Naive thymus-derived CD4-positive, alpha-beta T cell (primary cell): Measurements from ENCODE around the gene DOCK9. TPM values are rescaled to one million over a fixed set of nuclear protein-coding genes. Genes with fewer than 3 reads are reported as not detected.

ENCODE experiments used
- ATAC-seq: fragments of 150-1000 bp; cut with Tn5 transposase; 2 replicates; pipeline ENCODE4 v1.10.0; 2021; ENCODE audit warnings: mild to moderate bottlenecking, moderate library complexity
- CTCF ChIA-PET: fragments of 350-600 bp; sonication (Branson Sonifier 250); formaldehyde crosslinking; loops from one replicate; lab custom pipeline; 2021; ENCODE audit warnings: antibody characterized with exemption; lab: Charles Lee
- POLR2A ChIA-PET: fragments of 350-600 bp; sonication (Branson Sonifier 250); formaldehyde crosslinking; loops from one replicate; lab custom pipeline; 2021; ENCODE audit warnings: antibody characterized with exemption, inconsistent platforms; lab: Charles Lee
- DNase-seq, 9 donors: peaks; one replicate each; pipeline versions ENCODE4 v3.0.0 to v3.0.0-alpha.2; 2020 to 2022; ENCODE audit warnings: mixed read lengths in 1 of 9
- H3K27ac ChIP-seq: one replicate; pipeline ENCODE4 v1.7.0; 2013; ENCODE audit warnings: mild to moderate bottlenecking, low read depth, low read length, moderate library complexity
- H3K27me3 ChIP-seq, 2 donors: one replicate each; pipeline ENCODE4 v1.7.0; 2013; ENCODE audit warnings: low read length in 2 of 2, mild to moderate bottlenecking in 2 of 2, moderate library complexity in 2 of 2; ENCODE audit not compliant: control insufficient read depth in 2 of 2, insufficient read depth in 2 of 2
- H3K36me3 ChIP-seq, 3 experiments: 1 replicate in 2 of 3; 2 replicates in 1 of 3; pipeline ENCODE4 v1.7.0; 2013; ENCODE audit warnings: low read length in 3 of 3, mild to moderate bottlenecking in 3 of 3, moderate library complexity in 1 of 3; ENCODE audit not compliant: insufficient read depth in 3 of 3, control insufficient read depth in 2 of 3
- H3K4me1 ChIP-seq, 2 donors: one replicate each; pipeline ENCODE4 v1.7.0; 2013; ENCODE audit warnings: low read length in 2 of 2, mild to moderate bottlenecking in 2 of 2, moderate library complexity in 1 of 2; ENCODE audit not compliant: control insufficient read depth in 2 of 2, insufficient read depth in 2 of 2
- H3K4me3 ChIP-seq: 2 replicates; pipeline ENCODE4 v1.7.0; 2013; ENCODE audit warnings: mild to moderate bottlenecking, low read length
- H3K9me3 ChIP-seq, 3 experiments: 1 replicate in 2 of 3; 2 replicates in 1 of 3; pipeline ENCODE4 v1.7.0; 2013; ENCODE audit warnings: low read length in 3 of 3; ENCODE audit not compliant: control insufficient read depth in 2 of 3
- H3K27ac Mint-ChIP-seq, 9 donors: one replicate each; pipeline ENCODE4 v1.8.0; 2020 to 2022; ENCODE audit warnings: mixed read lengths in 9 of 9, mild to moderate bottlenecking in 8 of 9, moderate library complexity in 5 of 9, inconsistent platforms in 2 of 9
- H3K27me3 Mint-ChIP-seq, 5 donors: one replicate each; pipeline ENCODE4 v1.8.0; 2021 to 2022; ENCODE audit warnings: mixed read lengths in 5 of 5, mild to moderate bottlenecking in 1 of 5
- H3K36me3 Mint-ChIP-seq, 5 donors: one replicate each; pipeline ENCODE4 v1.8.0; 2020 to 2022; ENCODE audit warnings: mixed read lengths in 5 of 5, mild to moderate bottlenecking in 3 of 5, inconsistent platforms in 1 of 5
- H3K4me1 Mint-ChIP-seq, 7 donors: one replicate each; pipeline ENCODE4 v1.8.0; 2020 to 2022; ENCODE audit warnings: mixed read lengths in 7 of 7, mild to moderate bottlenecking in 3 of 7, inconsistent platforms in 1 of 7
- H3K4me3 Mint-ChIP-seq, 10 donors: one replicate each; pipeline ENCODE4 v1.8.0; 2020 to 2022; ENCODE audit warnings: mild to moderate bottlenecking in 10 of 10, mixed read lengths in 10 of 10, moderate library complexity in 6 of 10, inconsistent platforms in 2 of 10
- H3K9me3 Mint-ChIP-seq, 11 donors: one replicate each; pipeline ENCODE4 v1.8.0; 2020 to 2022; ENCODE audit warnings: mixed read lengths in 11 of 11, mild to moderate bottlenecking in 4 of 11, inconsistent platforms in 1 of 11, moderate library complexity in 1 of 11
- intact Hi-C, 2 donors: fragments of 100-400 bp; cut with micrococcal nuclease; formaldehyde crosslinking; loops; one replicate each; pipeline ENCODE4 v1.15.1; 2023
- polyA plus RNA-seq, 2 donors: library from polyadenylated mRNA; unstranded; fragments of 300-500 nt; fragmentation: Illumina TruSeq; gene quantifications; one replicate each; pipeline ENCODE4 v1.2.3, GENCODE V29; 2021
- total RNA-seq, 6 experiments: library from RNA in 5 of 6; stranded (reverse) in 5 of 6; gene quantifications; 1 replicate in 5 of 6; 2 replicates in 1 of 6; pipeline ENCODE4 v1.2.3 and lab custom pipeline; 2021 to 2026

DOCK9 gene
- total and polyA plus RNA-seq, 7 experiments from 2014 or later: 22.2 to 214 (median 122) TPM

DNA sequence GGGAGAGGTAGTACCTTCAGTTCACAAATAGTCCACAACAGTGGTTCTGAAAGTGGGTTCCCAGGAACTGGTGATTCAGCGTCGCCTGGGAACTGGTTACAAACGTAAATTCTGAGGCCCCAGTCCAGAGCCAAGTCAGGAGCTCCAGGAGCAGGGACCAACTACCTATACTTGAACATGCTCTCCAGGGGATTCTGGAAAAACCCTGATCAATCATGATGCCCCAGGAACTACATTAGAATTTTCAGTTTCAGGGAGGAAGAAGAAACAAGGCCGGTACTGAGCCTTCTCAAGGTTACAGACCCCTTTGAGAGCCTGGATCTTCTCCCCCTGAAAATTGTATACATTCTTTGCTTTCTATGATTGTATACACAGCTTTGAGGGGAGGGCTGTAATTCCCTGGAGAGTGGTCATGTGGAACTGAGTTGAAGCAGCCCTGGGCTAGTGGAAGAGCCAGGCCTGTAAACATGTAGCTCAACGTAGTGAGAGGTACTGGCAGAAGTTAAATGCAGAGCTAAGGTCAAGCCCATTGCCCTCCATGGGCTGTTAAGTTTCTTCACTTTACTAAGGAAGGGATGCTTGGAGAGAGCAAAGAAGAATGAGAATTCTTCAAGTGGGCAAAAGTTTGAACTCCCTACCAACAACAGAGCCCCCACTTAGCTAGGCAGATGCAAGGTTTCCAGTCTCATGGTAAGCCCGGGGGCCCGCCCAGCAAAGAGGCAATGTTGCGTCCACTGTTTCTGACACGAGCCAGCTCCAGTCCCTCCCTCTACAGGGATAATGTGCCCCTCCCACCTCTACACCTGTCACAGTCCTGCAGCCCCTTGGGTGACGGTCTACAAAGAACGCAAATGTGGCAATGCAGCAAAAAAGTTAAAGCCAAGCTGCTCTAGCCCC is 17.0 kb downstream of the DOCK9 start:
- Mint-ChIP-seq H3K4me1 (peaks cover 0 to 35% (median 21%) of the 10 kb centered on the region in 7 donors), H3K27me3 (no peaks in the 10 kb centered on the region), H3K9me3 (peaks cover 0 to 2% (median 0%) of the 10 kb centered on the region in 11 donors), H3K36me3 (peaks cover 0 to 31% (median 8%) of the 10 kb centered on the region in 5 donors), H3K27ac (no peak overlapping the region), H3K4me3 (no peak overlapping the region)
- Histone ChIP-seq H3K9me3 (no peaks in the 10 kb centered on the region), H3K36me3 (peaks cover 0 to 3% (median 0%) of the 10 kb centered on the region in 3 experiments), H3K4me3 (no peak overlapping the region), H3K27me3 (no peaks in the 10 kb centered on the region), H3K4me1 (no peaks in the 10 kb centered on the region), H3K27ac (no peak overlapping the region)
- DNase-seq (no peak), ATAC-seq (no peak)
- intact Hi-C loops: no loop called here
- POLR2A ChIA-PET: interaction anchor here (0.8 kb wide), 1 partner anchor 12 kb away, joined by 3 read pairs; no protein-coding TSS in a partner anchor
- CTCF ChIA-PET: no interaction called here

GRCh38 chr13:98959786-98960605 is 17.9 kb downstream of the DOCK9 start:
- Mint-ChIP-seq H3K27me3 (no peaks in the 10 kb centered on the region), H3K4me3 (no peak overlapping the region), H3K36me3 (peaks cover 0 to 22% (median 7%) of the 10 kb centered on the region in 5 donors), H3K9me3 (peaks cover 0 to 2% (median 0%) of the 10 kb centered on the region in 11 donors), H3K27ac (peak overlapping the region in 3 of 9 donors; percentile 2 to 67 (median 35)), H3K4me1 (peaks cover 0 to 32% (median 18%) of the 10 kb centered on the region in 7 donors)
- intact Hi-C loops: no loop called here
- DNase-seq: no peak
- POLR2A ChIA-PET: interaction anchor here (0.8 kb wide), 1 partner anchor 12 kb away, joined by 3 read pairs; no protein-coding TSS in a partner anchor
- no peaks in the 10 kb centered on the region for H3K4me1 ChIP-seq
- peaks cover 0 to 6% (median 0%) of the 10 kb centered on the region in 3 experiments for H3K36me3 ChIP-seq
- CTCF ChIA-PET: no interaction called here
- H3K27me3 ChIP-seq: no peaks in the 10 kb centered on the region
- H3K27ac ChIP-seq: no peak overlapping the region
- no peaks in the 10 kb centered on the region for H3K9me3 ChIP-seq
- no peak for ATAC-seq
- H3K4me3 ChIP-seq: no peak overlapping the region

GRCh38 chr13:98959291-98959690 is 18.6 kb downstream of the DOCK9 start:
- no peak for ATAC-seq
- Histone ChIP-seq H3K4me1 (no peaks in the 10 kb centered on the region), H3K27me3 (no peaks in the 10 kb centered on the region), H3K4me3 (no peak overlapping the region), H3K9me3 (no peaks in the 10 kb centered on the region), H3K36me3 (peaks cover 0 to 11% (median 0%) of the 10 kb centered on the region in 3 experiments), H3K27ac (no peak overlapping the region)
- Mint-ChIP-seq H3K27ac (peak overlapping the region in 3 of 9 donors; percentile 35 to 67 (median 37)), H3K36me3 (peaks cover 0 to 20% (median 11%) of the 10 kb centered on the region in 5 donors), H3K4me3 (no peak overlapping the region), H3K27me3 (no peaks in the 10 kb centered on the region), H3K9me3 (peaks cover 0 to 2% (median 0%) of the 10 kb centered on the region in 11 donors), H3K4me1 (peaks cover 0 to 35% (median 18%) of the 10 kb centered on the region in 7 donors)
- ChIA-PET POLR2A (no interaction called here), CTCF (no interaction called here)
- intact Hi-C loops: no loop called here
- DNase-seq: no peak

- no peaks in the 10 kb centered on the region for H3K9me3 Mint-ChIP-seq
- H3K36me3 ChIP-seq: peaks cover 0 to 17% (median 0%) of the 10 kb centered on the region in 3 experiments
- no peaks in the 10 kb centered on the region for H3K4me1 ChIP-seq
- H3K4me1 Mint-ChIP-seq: peaks cover 2 to 37% (median 25%) of the 10 kb centered on the region in 7 donors
- no peak overlapping the region for H3K4me3 ChIP-seq
- peak overlapping the region in 1 of 9 donors; percentile 76 for H3K27ac Mint-ChIP-seq
- H3K36me3 Mint-ChIP-seq: peaks cover 0 to 23% (median 14%) of the 10 kb centered on the region in 5 donors
- ATAC-seq (no peak), DNase-seq (no peak)
- ChIA-PET POLR2A (no interaction called here), CTCF (no interaction called here)
- no peaks in the 10 kb centered on the region for H3K27me3 Mint-ChIP-seq
- no peaks in the 10 kb centered on the region for H3K27me3 ChIP-seq
- intact Hi-C loops: no loop called here
- H3K27ac ChIP-seq: no peak overlapping the region
- no peak overlapping the region for H3K4me3 Mint-ChIP-seq
- H3K9me3 ChIP-seq: no peaks in the 10 kb centered on the region
Observed at GRCh38 chr13:98958443-98958794, 19.4 kb downstream of the DOCK9 start.

GRCh38 chr13:98957731-98958442 is 20.0 kb downstream of the DOCK9 start:
- ATAC-seq (no peak), DNase-seq (no peak)
- Mint-ChIP-seq H3K4me1 (peaks cover 2 to 40% (median 27%) of the 10 kb centered on the region in 7 donors), H3K27ac (peak overlapping the region in 1 of 9 donors; percentile 76), H3K36me3 (peaks cover 0 to 28% (median 18%) of the 10 kb centered on the region in 5 donors), H3K9me3 (no peaks in the 10 kb centered on the region), H3K4me3 (no peak overlapping the region), H3K27me3 (no peaks in the 10 kb centered on the region)
- Histone ChIP-seq H3K27ac (no peak overlapping the region), H3K36me3 (peaks cover 0 to 17% (median 0%) of the 10 kb centered on the region in 3 experiments), H3K9me3 (no peaks in the 10 kb centered on the region), H3K4me3 (no peak overlapping the region), H3K4me1 (no peaks in the 10 kb centered on the region), H3K27me3 (no peaks in the 10 kb centered on the region)
- CTCF ChIA-PET: interaction anchor here (0.5 kb wide), 1 partner anchor 286 kb away, joined by 3 read pairs; no protein-coding TSS in a partner anchor
- intact Hi-C loops: no loop called here
- POLR2A ChIA-PET: no interaction called here

DNA sequence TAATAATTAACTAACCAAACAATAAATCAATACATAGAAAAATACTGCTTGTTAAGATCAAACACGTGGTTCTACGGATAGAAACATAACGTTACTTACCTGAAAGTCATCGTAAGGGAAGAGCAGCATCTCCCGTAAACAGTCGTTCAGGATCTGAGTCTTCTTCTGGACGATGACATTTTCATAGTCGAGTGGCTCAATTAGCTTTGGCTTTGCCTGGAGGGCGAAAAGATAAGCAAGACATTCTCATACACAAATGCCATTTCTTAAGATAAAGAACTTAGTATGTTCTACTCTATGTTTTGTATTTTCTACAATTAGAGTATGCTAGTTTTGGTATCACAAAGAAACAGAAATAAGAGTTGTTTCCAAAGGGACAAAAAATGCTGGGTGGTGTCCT is 22.5 kb downstream of the DOCK9 start:
- Histone ChIP-seq H3K9me3 (no peaks in the 10 kb centered on the region), H3K27ac (no peak overlapping the region), H3K4me3 (no peak overlapping the region), H3K4me1 (no peaks in the 10 kb centered on the region), H3K27me3 (no peaks in the 10 kb centered on the region), H3K36me3 (peaks cover 0 to 17% (median 0%) of the 10 kb centered on the region in 3 experiments)
- Mint-ChIP-seq H3K4me1 (peaks cover 2 to 49% (median 33%) of the 10 kb centered on the region in 7 donors), H3K27me3 (no peaks in the 10 kb centered on the region), H3K4me3 (no peak overlapping the region), H3K36me3 (peaks cover 0 to 43% (median 25%) of the 10 kb centered on the region in 5 donors), H3K27ac (no peak overlapping the region), H3K9me3 (no peaks in the 10 kb centered on the region)
- no peak for DNase-seq
- CTCF ChIA-PET: no interaction called here
- POLR2A ChIA-PET: interaction anchor here (0.6 kb wide), 1 partner anchor 433 kb away, joined by 3 read pairs; no protein-coding TSS in a partner anchor
- intact Hi-C loops: no loop called here
- no peak for ATAC-seq
